HepG2 (cell line): ENCODE data around the gene TEX53. TPM values are rescaled to one million over a fixed set of nuclear protein-coding genes. Genes with fewer than 3 reads are reported as not detected.

Experiments
- ATAC-seq: fragments of 200-7000 bp; cut with Tn5 transposase; 3 replicates; pipeline ENCODE4 v1.9.1; 2020; ENCODE audit warnings: mild to moderate bottlenecking, moderate library complexity
- BruUV-seq: library from RNA; stranded (reverse); fragments of 400-500 nt; replicated peaks from 2 replicates; lab custom pipeline; 2021; lab: Mats Ljungman, UMichigan
- CTCF ChIA-PET: fragments of 300-600 bp; formaldehyde crosslinking; extraction: SDS; loops from one replicate; lab custom pipeline; 2021; ENCODE audit warnings: low total read pairs, inconsistent platforms, low intra/inter-chr PET ratio; lab: Yijun Ruan, JAX
- POLR2A ChIA-PET: fragments of 350-600 bp; sonication (Branson Sonifier 250); formaldehyde crosslinking; loops from one replicate; lab custom pipeline; 2020; ENCODE audit warnings: antibody characterized with exemption, inconsistent platforms; lab: Yijun Ruan, JAX
- DNase-seq: peaks from one replicate; pipeline ENCODE4 v3.0.0-alpha.2; 2015; ENCODE audit warnings: low spot score
- FAIRE-seq: peaks from 3 replicates; lab custom pipeline; 2011; peaks lifted over from hg19 to GRCh38; lab: Jason Lieb, UNC
- H2AFZ ChIP-seq: one replicate; pipeline ENCODE4 v1.6.1; 2011; ENCODE audit warnings: low read length, inconsistent platforms
- H3K27ac ChIP-seq: fragments of 300-600 bp; 3 replicates; pipeline ENCODE4 v1.8.0; 2011; ENCODE audit warnings: mixed run types, mild to moderate bottlenecking, mixed read lengths, low read length, inconsistent platforms; ENCODE audit not compliant: insufficient read depth; ENCODE audit errors: extremely low read length
- H3K27me3 ChIP-seq, 2 experiments: fragments of 200-600 bp in 1 of 2; 2 replicates in 1 of 2; 3 replicates in 1 of 2; pipeline versions ENCODE4 v1.6.0 to v1.8.0; 2011; ENCODE audit warnings: low read length in 2 of 2, mild to moderate bottlenecking in 2 of 2, moderate library complexity in 2 of 2, inconsistent platforms in 1 of 2; ENCODE audit not compliant: insufficient read depth in 2 of 2, control insufficient read depth in 1 of 2
- H3K36me3 ChIP-seq, 2 experiments: fragments of 200-600 bp in 1 of 2; replicated peaks in 1 of 2; 2 replicates in 1 of 2; 3 replicates in 1 of 2; pipeline versions ENCODE4 v1.5.1 to v1.8.0; 2011; ENCODE audit warnings: low read length in 2 of 2, inconsistent platforms in 1 of 2; ENCODE audit not compliant: insufficient read depth in 2 of 2, control insufficient read depth in 1 of 2
- H3K4me1 ChIP-seq: 2 replicates; pipeline ENCODE4 v1.5.1; 2012; ENCODE audit warnings: low read length, inconsistent platforms; ENCODE audit not compliant: insufficient read depth
- H3K4me2 ChIP-seq: 2 replicates; pipeline ENCODE4 v1.6.0; 2011; ENCODE audit warnings: low read depth, low read length, inconsistent platforms
- H3K4me3 ChIP-seq, 3 experiments: fragments of 200-600 bp in 1 of 3; sonication (generic), shearing (Covaris generic) in 1 of 3; replicated peaks in 1 of 3; 2 replicates each; pipeline ENCODE4 v1.5.1; 2011 to 2016; ENCODE audit warnings: low read length in 3 of 3, inconsistent platforms in 2 of 3, low read depth in 2 of 3, mild to moderate bottlenecking in 2 of 3, control low read depth in 1 of 3, mixed read lengths in 1 of 3; ENCODE audit not compliant: insufficient read depth in 1 of 3
- H3K79me2 ChIP-seq: one replicate; pipeline ENCODE4 v1.6.1; 2011; ENCODE audit warnings: low read length, inconsistent platforms; ENCODE audit not compliant: insufficient read depth
- H3K9ac ChIP-seq: 2 replicates; pipeline ENCODE4 v1.6.0; 2011; ENCODE audit warnings: mild to moderate bottlenecking, low read depth, low read length, inconsistent platforms; ENCODE audit not compliant: insufficient read depth
- H3K9me3 ChIP-seq: 2 replicates; pipeline ENCODE4 v1.5.1; 2012; ENCODE audit warnings: mild to moderate bottlenecking, low read length
- H4K20me1 ChIP-seq: 2 replicates; pipeline ENCODE4 v1.6.0; 2011; ENCODE audit warnings: inconsistent platforms, mild to moderate bottlenecking, low read length, moderate library complexity; ENCODE audit not compliant: insufficient read depth
- RARA ChIP-seq: IDR thresholded peaks from 2 replicates; pipeline ENCODE4 v1.6.1; 2016; ENCODE audit warnings: missing genetic modification reagents, missing compliant biosample characterization
- ZFP91 ChIP-seq: sonication (generic); formaldehyde crosslinking; IDR thresholded peaks from 2 replicates; pipeline ENCODE4 v1.9.0; 2022; ENCODE audit warnings: missing genetic modification reagents, mild to moderate bottlenecking, borderline replicate concordance
- ZNF264 ChIP-seq: sonication (generic); formaldehyde crosslinking; IDR thresholded peaks from 2 replicates; pipeline ENCODE4 v1.4.0; 2020; ENCODE audit warnings: missing genetic modification reagents
- ZNF563 ChIP-seq: sonication (generic); formaldehyde crosslinking; IDR thresholded peaks from 2 replicates; pipeline ENCODE4 v1.8.0; 2022; ENCODE audit warnings: mild to moderate bottlenecking, moderate library complexity, missing genetic modification reagents
- ZNF761 ChIP-seq: sonication (generic); formaldehyde crosslinking; conservative IDR thresholded peaks from 2 replicates; pipeline ENCODE4 v1.4.0; 2020; ENCODE audit warnings: mild to moderate bottlenecking, missing genetic modification reagents
- ZNF792 ChIP-seq: IDR thresholded peaks from 2 replicates; pipeline ENCODE4 v1.6.1; 2016
- whole genome bisulfite sequencing: methylation state at CpG from one replicate; pipeline ENCODE4 v1.1.6; 2017; ENCODE audit warnings: low lambda C conversion rate; 5-methylcytosine and 5-hydroxymethylcytosine counted together
- in situ Hi-C: cut with HindIII; loops from 2 replicates; pipeline ENCODE4 v1.10.0; 2017; ENCODE audit warnings: low pct_unique_long_range_greater_than_20kb; ENCODE audit not compliant: extremely low pct_ligation_motif_present
- intact Hi-C: fragments of 100-400 bp; cut with micrococcal nuclease; formaldehyde crosslinking; loops from one replicate; pipeline ENCODE4 v1.10.0; 2022; ENCODE audit not compliant: unreplicated experiment
- polyA plus RNA-seq, 8 experiments: library from polyadenylated mRNA; depleted of rRNA in 3 of 8; stranded (reverse) in 7 of 8; unstranded in 1 of 8; fragments of >200 nt; fragmentation: Illumina TruSeq in 4 of 8; extraction: Trizol in 4 of 8; gene quantifications; 2 replicates each; pipeline versions ENCODE4 v1.2.1 to v1.2.3, GENCODE V29; 2011 to 2016; ENCODE audit warnings: low read depth in 4 of 8, missing spikeins in 1 of 8, mixed read lengths in 1 of 8; ENCODE audit not compliant: insufficient read depth in 1 of 8
- total RNA-seq, 5 experiments: library from RNA; depleted of rRNA; stranded (reverse); fragments of >200 nt; fragmentation: Illumina TruSeq; extraction: Trizol; gene quantifications; 2 replicates each; pipeline ENCODE4 v1.2.3, GENCODE V29; 2016; ENCODE audit warnings: low read depth in 1 of 5

TEX53 gene
- total and polyA plus RNA-seq, 2 of the 13 experiments (the other 11 are each of a cell fraction or from before 2014, with no cell fraction given), result not detected

- H3K79me2 ChIP-seq, result no peaks in the 10 kb centered on the region
- no peaks in the 10 kb centered on the region for H3K9me3 ChIP-seq
- in situ Hi-C loops (no loop called here), intact Hi-C loops (loop anchor here (10.0 kb wide), 1 partner anchor 691 kb away; no protein-coding TSS in a partner anchor)
- no peak for ATAC-seq
- no TSS peak for BruUV-seq
- H3K36me3 ChIP-seq, result no peaks in the 10 kb centered on the region
- FAIRE-seq, result no peak
- H3K4me3 ChIP-seq, result no peak overlapping the region
- H2AFZ ChIP-seq, result no peak overlapping the region
- no peaks in the 10 kb centered on the region for H3K4me1 ChIP-seq
- TF ChIP-seq ZNF563 (CRISPR knock-in tag) (no peak), ZNF264 (CRISPR knock-in tag) (no peak), ZNF761 (CRISPR knock-in tag) (no peak), ZNF792 (CRISPR knock-in tag) (no peak), ZFP91 (CRISPR knock-in tag) (no peak), RARA (no peak)
- WGBS, result 16% methylated on average over 3 of the region's 3 CpGs
- no peak overlapping the region for H3K4me2 ChIP-seq
- DNase-seq, result no peak
- H3K27me3 ChIP-seq, result peaks cover 0 to 23% of the 10 kb centered on the region in 2 experiments; a peak in 3 of 5 replicates
- ChIA-PET CTCF (interaction anchor here (4.7 kb wide), 1 partner anchor 350 kb away, joined by 26 read pairs; no protein-coding TSS in a partner anchor), POLR2A (no interaction called here)
- H3K27ac ChIP-seq, result no peak overlapping the region
- H3K9ac ChIP-seq, result no peak overlapping the region
- no peaks in the 10 kb centered on the region for H4K20me1 ChIP-seq
These were observed 6.6 kb upstream of the TEX53 start for GRCh38 chr9:114664181-114664580.
